ENCODE data around the gene PILRB.
"Not testable (repeated sequence)": the region's sequence is repeated elsewhere in the genome, so short reads cannot be mapped to it uniquely, and the experiment has no call there.

Gene PILRB

DNA sequence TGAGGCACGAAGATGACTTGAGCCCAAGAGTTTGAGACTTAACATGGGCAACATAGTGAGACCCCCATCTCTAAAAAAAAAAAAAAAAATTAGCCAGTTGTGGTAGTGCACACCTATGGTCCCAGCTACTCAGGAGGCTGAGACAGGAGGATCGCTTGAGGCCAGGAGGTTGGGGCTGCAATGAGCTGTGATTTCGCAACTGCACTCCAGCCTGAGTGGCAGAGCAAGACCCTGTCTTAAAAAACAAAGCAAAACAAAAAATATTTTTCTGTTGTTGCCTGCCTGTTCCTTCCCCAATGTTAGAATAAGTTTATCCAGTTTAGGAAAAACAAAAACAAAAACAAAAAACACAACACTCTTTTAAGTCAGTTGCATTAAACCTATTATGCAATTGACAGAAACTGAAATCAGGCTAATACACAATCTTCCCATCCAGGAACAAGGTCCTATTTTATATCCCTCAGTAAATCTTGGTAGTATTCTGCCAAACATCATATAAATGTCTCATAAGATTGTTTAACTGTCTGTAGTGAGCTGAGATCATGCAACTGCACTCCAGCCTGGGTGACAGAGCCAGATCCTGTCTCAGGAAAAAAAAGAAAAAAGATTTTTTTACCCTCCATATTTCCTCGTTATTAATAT lies 20.3 kb downstream of the PILRB start:
- DNase-seq, result no peak

DNA sequence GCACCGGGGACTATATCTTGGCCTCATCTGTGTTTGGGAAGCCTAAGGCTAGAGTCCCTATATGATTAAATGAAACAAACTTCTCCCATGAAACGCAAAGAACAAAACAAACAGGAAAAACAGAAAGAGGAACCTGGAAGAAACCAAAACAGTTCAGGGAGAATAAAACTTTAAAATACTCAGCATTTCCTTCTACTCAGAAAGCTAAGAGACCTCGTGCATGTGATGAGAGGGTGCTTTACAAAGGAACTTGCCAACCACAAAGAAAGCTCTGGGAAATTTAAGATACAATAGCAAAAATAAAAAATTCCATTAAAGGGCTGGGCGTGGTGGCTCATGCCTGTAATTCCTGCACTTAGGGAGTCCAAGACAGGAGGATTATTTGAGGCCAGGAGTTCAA lies 22.3 kb downstream of the PILRB start:
- DNase-seq, result no peak

DNA sequence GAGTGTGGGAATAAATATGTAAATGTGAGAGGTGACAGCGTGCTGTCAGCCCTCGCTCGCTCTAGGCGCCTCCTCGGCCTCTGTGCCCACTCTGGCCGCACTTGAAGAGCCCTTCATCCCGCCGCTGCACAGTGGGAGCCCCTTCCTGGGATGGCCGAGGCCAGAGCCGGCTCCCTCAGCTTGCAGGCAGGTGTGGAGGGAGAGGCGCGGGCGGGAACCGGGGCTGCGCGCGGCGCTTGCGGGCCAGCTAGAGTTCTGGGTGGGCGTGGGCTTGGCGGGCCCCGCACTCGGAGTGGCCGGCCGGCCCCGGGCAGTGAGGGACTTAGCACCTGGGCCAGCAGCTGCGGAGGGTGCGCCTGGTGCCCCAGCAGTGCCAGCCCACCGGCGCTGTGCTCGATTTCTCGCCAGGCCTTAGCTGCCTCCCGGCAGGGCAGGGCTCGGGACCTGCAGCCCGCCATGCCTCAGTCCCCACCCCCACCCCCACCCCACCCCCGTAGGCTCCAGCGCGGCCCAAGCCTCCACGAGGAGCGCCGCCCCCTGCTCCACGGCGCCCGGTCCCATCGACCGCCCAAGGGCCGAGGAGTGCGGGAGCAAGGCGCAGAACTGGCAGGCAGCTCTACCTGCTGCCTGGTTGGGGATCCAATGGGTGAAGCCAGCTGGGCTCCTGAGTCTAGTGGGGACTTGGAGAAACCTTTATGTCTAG lies 23.8 kb downstream of the PILRB start:
- not testable (repeated sequence) for DNase-seq

DNA sequence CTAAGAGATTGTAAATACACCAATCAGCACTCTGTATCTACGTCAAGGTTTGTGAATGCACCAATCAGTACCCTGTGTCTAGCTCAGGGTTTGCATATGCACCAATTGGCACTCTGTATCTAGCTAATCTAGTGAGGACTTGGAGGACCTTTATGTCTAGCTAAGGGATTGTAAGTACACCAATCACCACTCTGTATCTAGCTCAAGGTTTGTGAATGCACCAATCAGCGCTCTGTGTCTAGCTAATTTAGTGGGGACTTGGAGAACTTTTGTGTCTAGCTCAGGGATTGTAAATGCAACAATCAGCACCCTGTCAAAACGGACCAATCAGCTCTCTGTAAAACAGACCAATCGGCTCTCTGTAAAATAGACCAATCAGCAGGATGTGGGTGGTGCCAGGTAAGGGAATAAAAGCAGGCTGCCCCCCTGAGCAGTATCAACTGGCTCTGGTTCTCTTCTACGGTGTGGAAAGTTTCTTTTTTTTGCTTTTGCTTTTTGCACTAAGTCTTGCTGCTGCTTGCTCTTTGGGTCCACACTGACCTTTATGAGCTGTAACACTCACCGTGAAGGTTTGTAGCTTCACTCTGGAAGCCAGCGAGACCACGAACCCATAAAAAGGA lies 24.4 kb downstream of the PILRB start:
- DNase-seq, result not testable (repeated sequence)

DNA sequence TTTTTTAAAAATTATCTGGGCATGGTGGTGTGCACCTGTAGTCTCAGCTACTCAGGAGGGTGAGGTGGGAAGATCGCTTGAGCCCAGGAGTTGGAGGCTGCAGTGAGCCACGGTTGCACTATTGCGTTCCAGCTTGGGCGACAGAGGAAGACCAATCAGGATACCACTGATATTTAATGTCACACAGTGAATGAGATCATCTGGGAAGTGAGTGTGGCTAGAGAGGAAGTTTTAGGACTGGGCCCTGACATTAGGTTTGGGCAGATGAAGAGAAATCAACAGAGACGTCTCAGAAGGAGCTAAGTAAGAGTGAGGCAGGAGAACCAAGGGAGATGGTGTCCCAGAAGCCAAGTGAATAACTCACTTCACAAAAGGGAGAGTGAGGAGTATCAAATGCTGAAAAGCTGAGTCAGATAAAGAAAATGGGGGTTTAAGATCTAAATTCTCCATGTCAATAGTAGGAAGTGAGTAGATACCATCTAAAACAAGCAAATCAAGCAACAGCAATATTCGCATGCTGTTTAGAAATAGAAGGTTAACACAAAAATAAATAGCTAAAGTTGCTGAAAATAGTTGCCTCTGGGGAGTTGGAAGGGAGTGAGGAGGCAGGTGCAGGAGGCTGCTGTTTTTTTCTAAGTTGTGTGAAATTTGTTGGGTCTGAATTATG lies 26.8 kb downstream of the PILRB start:
- no peak for DNase-seq

DNA sequence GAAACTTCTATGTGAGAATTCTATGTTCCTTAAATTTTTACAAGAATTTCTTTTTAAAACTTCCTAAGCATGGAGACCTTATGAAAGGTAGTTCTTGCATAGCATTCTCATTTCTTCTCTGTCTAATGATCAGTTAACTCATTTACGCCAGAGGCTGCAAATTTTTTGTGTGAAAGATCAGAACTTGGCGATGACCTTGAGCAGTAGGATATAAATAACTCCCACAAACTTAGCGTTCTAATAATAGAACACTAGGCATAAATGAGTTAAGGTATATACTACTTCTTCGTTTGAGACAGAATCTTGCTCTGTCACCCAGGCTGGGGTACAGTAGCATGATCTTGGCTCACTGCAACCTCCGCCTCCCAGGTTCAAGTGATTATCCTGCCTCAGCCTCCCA lies 29.0 kb downstream of the PILRB start:
- DNase-seq, result no peak

DNA sequence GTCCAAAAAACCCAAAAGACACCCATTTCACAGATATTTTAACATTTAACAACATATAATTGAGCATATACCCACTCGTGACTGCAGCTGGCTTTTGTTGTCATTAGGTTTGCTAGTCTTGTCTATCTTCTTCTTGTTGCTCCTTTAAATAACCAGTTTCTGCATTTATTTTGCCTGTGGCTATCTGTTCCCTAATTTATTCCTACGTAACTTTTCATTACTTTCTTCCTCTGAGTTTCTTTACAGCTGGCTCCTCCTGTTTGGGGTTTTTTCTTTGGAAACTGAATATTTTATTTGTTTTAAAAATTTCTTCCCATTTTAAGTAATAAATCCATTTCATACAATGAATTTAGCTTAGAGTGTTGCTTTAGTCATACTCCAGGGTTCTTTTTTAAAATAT lies 29.8 kb downstream of the PILRB start:
- DNase-seq, result no peak

DNA sequence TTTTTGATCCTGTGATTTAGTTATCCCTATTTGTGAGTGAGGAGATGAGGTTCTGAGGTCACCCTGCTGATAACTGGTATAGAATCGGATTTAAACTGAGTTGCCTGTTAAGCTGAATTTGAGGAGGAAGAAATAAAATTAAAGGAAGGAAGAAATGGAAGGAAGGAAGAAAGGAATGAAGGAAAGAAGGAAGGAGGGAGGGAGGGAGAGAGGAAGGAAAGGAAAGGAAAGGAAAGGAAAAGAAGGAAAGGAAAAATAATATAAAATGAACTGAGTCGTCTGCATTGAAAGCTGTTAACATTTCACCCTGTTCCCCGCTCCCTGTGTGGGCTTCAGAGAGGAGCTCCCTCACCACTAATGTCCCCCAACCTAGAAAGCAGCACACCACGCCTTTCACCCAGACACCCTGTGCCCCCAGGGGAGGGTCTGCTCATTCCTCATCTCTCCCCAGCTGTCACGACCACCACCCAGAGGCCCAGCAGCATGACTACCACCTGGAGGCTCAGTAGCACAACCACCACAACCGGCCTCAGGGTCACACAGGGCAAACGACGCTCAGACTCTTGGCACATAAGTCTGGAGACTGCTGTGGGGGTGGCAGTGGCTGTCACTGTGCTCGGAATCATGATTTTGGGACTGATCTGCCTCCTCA lies 31.6 kb downstream of the PILRB start:
- DNase-seq, result no peak

DNA sequence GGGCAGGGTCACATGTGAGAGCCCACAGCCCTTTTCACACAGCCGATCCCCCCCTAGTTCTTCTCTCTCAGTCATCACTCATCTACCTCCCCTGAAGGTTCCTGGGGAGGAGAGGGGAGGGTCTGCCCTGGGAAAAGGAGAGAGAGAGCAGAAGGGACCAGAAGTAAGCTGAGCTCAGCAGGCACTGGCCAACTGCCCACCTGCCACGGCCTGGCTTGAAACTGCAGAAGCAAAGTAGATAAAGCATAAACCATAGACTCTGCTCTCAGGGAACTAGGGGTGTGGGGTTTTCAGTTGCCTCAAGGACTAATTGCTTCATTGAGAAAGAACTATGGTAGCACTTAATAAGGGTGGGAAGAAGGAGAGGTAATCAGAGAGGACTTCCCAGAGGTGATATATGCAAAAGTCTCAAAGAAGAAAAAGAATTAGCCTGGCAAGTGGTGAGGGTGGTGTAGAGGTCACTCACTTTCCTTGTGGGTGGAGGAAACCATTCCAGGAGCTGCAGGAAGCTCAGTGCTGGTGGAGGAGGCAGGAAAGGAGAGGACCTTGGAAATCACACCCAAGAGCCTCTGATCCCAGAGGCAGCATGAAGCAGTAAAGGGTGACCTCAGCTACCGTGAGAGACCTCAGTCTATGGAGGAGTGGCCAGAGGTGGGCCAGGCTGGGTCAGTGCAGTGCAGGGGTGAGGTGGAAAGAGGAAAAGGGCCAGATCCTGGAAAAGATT lies 32.5 kb downstream of the PILRB start:
- DNase-seq, result no peak

DNA sequence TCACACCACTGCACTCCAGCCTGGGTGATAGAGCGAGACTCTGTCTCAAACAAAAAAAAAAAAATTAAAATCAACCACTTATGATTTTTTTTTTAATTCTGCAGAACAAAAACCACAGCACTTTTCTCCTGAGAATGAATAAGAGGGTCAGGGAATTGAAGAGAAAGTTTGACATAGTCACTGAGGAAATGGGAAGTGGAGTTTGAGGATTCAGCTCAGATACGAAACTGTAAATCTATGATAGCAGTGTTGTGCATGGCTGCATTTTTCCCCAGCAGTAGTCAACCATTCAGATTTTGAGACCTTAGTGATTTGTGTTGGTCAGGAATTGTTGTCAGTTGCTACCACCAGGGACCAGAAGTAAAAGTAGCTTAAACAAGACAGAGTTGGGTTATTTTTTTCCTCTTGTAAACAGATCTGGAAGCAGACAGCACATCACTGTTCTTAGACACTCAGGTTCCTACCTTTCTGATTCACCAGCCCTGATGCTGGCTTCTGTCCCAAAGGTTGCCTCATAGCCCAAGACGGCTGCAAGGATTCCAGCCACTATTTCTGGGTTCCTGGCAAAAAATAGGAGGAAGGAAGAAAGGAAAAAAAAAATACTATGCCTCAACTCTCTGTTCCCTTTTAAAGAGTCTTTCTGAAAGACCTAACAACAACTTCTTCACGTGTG lies 35.5 kb downstream of the PILRB start:
- no peak for DNase-seq

DNA sequence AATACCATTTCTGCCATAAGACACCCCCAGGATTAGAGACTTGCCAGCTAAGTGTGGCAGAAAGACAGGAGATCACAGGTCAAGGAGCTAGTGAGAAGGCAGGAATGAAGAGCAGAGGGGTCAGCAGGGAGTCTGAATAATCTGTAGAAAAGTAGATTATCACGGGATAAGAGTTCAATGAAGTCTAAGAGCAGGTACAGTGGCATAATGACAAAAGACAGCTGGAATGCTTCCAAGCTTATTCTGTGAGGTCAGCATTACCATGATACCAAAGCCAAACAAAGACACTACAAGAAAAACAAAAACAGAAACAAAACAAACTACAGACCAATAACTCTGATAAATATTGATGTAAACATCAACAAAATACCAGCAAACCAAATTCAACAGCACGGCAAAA lies 36.2 kb downstream of the PILRB start:
- no peak for DNase-seq

DNA sequence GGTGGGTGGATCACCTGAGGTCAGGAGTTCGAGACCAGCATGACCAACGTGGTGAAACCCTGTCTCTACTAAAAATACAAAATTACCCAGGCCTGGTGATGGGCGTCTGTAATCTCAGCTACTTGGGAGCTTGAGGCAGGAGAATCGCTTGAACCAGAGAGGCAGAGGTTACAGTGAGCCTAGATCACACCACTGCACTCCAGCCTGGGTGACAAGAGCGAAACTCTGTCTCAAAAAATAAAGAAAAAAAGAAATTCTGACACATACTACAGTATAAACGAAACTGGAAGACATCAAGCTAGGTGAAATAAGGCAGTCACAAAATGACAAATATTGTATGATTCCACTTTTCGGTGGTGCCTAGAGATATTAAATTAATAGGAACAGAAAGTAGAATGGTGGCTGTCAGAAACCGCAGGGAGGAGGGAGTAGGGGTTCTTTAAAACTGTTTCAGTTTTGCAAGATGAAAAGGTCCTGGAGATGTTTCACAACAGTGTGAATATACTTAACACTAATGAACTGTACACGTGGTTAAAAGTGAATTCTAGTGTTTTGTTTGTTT lies 38.6 kb downstream of the PILRB start:
- no peak for DNase-seq

DNA sequence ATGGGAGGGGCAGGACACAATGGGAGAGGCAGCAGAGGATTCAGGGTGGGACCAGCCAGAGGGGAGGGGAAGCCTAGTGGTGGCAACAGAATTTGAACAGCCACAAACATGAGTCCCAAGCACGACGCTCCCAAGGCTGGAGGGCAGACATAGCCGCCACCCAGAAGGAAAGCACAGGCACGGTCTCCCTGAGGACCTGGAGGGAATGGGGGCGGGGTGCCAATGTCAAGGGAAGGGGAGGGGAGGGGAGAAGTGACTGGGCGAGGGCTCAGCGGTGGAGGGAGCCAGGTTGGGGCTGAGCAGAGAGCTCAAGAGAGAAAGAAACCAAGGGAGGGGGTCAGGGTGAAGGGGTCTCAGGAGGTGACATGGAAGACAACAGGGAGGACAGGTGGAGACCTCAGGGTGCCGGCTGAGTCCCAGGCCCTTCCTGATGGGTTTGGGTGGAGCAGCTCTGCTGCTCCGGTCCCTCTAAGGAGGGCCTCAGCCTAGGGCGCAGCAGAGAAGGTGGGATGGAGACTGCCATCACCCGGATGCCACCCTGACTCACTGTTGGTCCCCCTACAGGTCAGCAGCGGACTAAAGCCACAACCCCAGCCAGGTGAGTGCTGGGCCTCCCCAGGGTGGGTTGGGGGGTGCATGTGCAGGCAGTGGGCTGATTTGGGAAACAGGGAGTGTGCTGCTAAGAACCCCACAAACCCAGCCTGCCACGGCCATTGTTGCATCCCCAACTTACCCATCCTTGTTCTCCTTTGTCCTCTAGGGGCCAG lies 39.6 kb downstream of the PILRB start:
- DNase-seq, result no peak

DNA sequence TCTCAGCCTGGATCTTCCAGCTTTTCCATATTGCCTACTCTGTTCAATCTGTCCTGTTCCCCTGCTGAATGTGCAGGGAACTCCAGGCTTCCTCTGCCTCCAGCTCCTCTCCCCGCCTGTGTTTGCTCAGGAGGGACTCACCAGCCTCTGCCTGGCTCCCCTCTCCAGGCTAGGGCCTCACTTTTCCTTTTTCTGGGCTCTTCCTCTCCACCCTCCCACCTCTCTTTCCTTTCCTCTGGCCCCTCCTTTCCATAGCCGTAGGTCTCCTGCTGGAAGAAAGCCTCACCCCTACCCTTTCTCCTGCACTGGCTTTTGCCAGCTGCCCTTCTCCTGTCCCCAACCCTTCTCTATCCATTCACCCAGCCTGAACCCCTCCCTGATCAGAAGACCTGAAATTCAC lies 40.3 kb downstream of the PILRB start:
- no peak for DNase-seq

DNA sequence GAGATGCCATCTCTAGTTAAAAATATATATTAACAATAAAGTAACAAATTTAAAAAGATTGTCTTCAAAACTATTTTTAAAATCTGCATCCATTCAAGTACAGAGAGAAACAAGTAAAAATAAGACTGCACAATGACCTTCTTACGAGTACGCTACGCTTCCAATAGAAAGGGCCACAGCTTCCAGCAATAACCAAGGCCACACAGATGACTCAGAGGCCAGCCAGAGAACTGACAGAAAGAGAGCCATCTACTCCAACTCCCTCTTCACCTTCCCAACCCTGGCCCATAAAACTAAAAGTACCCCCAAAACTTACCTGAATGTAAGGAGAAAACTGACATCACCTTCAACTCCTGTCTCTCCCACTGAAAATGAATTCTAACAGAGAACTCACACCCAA lies 42.1 kb downstream of the PILRB start:
- DNase-seq, result no peak

DNA sequence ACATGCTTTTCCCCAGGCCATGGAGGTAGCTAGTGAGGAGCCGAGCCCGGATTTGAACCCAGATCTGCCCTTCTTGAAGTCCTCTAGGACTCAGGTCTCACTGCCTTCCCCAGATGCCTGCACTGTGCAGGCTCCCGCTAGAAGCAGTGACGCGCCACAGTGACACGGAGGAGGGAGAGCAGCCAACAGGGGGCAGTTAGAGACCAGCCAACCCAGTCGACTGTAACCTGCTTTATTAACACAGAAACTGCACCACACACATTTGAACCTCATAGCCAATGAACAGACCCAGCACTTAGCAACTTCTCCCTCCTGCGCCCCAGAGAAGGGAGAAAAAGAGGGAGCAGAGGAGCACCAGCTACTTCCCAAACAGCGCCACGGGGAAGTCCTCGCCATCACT lies 42.7 kb downstream of the PILRB start:
- DNase-seq, result peak; percentile 21

DNA sequence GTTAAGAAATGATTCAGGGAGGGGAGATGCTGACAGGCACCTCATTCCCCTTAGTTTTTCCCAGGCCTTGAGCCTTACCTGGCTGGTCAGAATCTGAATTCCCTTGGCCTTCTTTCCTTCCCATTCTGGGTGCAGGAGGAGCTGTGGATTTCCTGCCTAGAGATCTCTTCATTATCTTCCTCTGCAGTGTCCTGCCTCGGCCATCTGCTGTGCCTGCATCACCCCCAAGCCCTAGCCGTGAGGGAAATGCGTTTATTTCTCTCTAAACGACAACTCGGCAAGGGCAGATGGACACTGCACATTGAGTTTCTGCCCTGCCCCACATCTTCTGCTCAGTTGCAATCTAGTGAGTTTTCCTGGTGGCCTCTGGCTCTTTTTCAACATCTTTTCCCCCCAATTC lies 43.9 kb downstream of the PILRB start:
- DNase-seq, result no peak

DNA sequence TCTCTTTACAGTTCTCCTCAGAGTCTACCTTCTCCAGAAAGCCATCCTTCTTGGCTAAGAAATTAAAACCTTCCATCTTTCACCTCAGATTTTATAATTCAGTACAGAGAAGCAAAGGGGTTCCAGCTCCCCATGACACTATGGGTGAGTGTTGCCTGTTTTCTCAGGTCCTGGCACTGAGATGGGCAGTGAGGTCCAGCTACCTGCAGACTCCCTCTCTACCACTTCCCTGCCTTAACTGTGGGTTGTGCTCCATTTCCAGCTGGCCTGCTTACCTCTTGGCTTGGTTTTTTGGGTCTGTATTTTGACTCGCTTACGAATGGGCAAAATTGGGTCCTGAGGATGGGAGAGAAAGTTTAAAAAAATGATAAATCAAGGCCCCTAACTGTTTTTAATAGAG lies 44.3 kb downstream of the PILRB start:
- no peak for DNase-seq

DNA sequence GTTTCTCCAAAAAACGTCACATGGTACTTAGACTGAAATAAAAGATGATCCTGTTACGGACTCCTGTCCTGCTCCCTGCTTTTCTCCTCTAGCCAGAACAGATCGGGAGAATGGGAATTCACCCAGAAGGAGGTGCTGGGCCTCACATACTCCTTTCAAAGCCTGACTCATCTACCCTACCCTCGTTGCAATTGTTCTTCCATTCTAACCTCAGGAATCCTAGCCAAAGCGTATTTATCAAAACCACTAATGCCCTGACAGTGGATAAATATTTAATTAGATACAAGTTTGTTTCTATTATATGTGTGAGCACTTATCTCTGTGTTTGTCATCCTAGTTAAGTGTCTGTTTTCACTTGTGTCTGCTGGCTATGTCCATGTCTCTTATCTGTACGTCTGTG lies 48.9 kb downstream of the PILRB start:
- DNase-seq, result peak; percentile 26

DNA sequence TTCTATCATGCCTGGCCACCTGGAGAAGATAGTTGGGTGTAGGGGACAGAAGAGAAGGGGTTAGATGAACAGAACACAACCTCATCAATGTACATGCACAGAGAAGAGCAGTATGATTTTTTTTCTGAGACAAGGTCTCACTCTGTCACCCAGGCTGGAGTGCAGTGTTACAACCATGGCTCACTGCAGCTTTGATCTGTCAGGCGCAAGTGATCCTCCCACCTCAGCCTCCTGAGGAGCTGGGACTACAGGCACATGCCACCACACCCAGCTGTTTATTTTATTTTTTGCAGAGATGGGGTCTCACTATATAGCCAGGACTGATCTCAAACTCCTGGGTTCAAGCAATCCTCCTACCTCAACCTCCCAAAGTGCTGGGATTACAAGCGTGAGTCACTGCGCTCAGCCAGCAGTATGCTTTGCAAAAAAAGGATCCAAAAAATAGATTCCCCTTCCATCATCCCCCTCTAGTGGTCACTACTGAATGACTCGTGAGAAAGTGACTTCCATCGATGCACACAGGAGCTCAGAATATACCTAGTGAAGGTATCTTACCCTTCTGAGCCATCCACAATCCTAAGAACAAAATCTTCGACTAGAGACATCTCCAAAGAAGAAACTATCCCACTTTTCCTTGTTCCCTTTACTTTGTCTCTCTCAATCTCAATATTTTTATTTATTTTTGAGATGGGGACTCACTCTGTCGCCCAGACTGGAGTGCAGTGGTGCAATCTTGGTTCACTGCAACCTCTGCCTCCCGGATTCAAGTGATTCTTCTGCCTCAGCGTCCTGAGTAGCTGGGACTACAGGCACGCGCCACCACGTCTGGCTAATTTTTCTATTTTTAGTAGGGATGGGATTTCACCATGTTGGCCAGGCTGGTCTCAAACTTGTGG lies 49.6 kb downstream of the PILRB start:
- peak; percentile 72 for DNase-seq

Data from fibroblast of skin of scalp (primary cell).